GM15510 (cell line): Measurements from ENCODE around the gene CCM2L.

Experiments
- POLR2A ChIP-seq: IDR thresholded peaks from 3 replicates; pipeline ENCODE4 v1.6.1; 2011; ENCODE audit warnings: borderline replicate concordance; ENCODE audit not compliant: insufficient read length; ENCODE audit errors: extremely low read depth

CCM2L gene

DNA sequence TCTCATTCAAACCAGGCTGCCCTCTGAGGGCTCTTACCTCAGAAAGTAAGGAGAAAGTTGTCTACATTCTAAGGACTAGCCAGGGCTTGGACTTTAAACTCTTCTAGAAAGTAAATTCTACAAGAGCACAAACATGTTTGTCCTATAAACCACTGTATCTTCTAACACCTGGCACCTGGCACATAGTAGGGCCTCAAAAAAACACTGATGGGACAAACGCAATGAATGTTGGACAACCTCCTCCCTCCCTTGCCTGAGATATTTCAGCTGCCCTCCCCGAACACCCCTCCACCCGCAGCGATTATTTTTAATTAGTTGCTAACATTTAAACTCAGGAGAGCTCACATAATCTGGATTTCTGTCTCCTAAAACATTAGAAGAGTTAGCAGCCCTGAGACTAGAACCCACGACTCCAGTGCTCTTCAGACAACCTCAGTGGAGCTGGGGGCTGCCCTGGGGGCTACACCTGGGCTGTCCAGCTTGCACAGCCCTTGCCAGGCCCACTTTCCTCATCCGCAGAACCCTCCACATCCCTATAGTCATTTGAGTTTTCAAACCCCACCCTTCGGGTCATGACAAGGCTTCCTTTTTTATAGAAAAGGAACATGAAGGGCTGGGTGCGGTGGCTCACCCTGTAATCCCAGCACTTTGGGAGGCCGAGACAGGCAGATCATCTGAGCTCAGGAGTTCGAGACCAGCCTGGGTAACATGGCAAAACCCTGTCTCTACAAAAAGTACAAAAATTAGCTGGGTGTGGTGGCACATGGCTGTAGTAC lies 46.7 kb downstream of the CCM2L start:
- TF ChIP-seq POLR2A = no peak

DNA sequence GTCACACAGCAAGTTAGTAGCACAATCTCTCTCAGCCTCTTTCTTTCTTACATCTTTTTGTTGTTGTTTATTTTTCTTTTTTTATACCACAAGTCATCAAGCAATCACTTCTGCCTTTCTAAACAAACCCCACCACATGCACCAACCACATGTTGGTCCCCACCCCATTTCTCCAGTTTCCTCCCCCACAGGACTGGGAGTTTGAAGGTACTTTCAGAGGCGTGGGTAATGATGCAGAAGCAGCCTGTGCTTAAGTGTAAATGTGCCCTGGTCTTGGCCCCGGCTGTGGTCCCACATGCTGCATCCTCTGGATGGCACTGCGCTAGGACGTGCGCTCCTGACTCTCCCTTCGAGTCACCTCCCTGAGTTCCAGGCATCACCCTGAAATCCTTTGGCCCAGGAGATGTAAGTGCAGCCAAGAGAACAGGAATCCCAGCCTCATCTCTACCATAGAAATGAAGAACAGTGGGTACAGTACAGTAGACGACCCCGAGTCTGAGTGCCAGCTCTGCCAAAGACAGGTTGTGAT lies 47.5 kb downstream of the CCM2L start:
- TF ChIP-seq POLR2A = no peak

DNA sequence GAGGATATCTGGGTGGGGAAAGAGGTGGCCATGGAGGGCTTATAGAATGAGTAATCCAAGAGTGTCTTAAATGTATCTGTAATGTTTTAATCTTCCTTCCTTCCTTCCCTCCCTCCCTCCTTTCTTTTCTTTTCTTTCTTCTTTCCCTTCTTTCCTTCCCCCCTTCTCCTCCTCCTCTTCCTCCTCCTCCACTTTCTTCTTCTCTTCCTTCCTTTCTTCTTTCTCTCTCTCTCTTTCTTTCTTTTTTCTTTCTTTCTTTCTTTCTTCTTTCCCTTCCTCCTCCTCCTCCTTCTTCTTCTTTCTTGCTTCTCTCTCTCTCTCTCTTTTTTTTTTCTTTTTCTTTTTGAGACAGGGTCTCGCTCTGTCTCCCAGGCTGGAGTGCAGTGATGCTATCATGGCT lies 49.0 kb downstream of the CCM2L start:
- TF ChIP-seq POLR2A = no peak

DNA sequence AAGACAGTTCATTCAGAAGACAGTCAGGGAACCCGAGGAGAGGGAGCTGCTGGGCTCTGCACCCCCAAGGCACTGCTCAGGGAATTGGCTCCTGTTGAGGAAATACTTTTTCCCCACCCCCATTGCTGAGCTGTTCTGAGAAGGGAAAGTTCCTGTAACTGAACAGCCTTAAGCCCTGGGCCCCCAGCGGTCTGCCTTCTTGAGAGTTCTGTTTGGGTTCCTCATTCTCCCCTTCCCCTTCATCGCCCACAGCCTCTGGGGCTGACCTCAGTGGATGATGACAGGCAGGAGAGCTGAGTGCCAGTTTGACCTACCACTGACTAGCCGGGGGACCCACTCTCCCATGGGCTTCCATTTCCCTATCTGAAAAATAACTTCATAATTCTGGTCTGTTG lies 52.5 kb downstream of the CCM2L start:
- no peak for TF ChIP-seq POLR2A

DNA sequence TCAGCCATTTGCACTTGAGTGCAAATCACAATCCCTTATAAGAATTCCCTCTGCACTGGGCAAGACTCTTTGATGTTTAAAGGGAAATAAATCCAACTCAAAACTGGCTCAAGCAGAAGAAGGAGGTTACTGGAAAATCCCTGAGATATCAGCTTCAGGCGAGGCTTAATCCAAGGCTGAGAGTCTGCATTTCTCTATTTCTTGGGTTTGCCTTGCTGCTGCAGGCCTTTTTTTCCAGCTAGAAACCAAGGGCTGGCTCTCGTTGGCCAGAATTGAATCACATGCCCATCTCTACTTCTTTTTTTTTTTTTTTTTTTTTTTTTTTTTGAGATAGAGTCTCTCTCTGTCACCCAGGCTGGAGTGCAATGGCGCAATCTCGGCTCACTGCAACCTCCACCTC lies 53.5 kb downstream of the CCM2L start:
- TF ChIP-seq POLR2A = no peak

DNA sequence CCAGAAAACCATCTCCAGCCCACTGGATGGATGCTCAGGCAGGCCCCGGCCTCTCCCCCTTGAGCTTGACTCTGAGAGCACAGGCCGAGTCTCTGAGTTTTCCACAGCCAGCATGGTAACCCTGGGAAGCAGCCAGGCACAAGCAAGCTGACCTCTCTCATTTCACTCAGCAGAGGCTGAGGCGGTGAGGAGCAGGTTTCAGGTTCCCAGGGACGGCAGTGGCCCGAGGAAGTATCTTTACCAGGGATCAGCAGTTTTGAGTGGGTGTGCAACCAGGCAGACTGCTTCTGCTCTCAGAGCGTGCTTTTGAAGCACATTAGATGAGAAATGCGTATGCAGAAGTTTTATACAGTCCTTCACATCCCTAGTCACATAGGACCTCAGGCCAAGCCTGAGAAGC lies 54.4 kb downstream of the CCM2L start:
- TF ChIP-seq POLR2A = no peak

DNA sequence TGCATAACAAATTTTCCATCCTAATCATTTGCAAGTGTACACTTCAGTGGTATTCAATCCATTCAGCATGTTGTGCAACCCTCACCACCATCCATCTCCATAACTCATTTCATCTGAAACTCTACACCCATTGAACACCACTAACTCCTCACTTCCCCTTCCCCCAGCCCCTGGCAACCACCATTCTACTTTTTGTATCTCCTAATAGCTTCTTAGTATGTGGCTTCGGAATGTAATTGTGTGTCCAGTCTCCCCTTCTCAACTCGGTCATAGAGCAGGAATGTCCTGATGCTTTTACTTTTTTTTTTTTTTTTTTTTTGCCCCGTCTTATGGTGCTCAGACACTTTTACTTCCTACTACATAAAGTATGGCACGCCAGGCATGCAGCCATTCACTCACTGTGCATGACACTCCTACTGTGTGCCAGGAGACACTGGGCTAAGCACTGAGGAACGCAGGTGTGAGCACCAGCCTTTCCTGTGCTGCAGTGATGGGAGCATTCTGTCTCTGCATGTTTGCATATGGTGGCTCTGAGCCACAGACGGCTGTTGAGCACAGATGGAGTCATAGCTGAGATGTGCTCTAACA lies 57.1 kb downstream of the CCM2L start:
- no peak for TF ChIP-seq POLR2A

DNA sequence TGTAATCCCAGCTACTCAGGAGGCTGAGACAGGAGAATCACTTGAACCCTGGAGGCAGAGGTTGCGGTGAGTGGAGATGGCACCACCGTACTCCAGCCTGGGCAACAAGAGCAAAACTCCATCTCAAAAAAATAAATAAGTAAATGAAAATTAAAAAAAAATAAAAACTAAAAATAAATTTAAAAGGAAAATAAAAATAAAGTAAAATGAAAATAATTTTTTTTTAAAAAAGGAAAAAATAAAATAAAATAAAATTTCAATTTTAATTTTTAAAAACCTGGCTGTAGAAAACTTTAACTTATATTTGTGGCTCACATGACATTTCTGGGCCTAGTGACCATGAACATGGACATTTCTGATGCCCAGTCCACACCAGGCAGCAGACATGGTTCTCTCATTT lies 57.9 kb downstream of the CCM2L start:
- no peak for TF ChIP-seq POLR2A

DNA sequence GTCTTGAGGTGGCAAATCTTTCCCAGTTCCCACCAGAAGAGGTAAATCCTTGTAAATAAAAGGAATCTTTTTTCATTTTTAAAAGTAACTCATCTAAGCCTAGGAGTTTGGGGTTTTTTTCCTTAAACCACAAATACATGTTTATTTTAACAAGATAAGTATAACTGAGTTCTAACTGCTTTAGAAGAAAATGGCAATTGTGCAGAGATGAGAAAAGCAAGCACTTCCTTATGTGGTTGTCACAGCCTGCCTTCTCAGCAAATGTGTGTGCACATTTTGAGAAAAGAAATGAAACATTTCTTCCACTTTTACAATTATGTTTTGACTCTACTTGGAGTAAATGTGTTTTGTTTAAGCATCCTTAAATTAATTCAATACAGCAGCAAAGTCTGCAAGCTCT lies 59.5 kb downstream of the CCM2L start:
- no peak for TF ChIP-seq POLR2A

DNA sequence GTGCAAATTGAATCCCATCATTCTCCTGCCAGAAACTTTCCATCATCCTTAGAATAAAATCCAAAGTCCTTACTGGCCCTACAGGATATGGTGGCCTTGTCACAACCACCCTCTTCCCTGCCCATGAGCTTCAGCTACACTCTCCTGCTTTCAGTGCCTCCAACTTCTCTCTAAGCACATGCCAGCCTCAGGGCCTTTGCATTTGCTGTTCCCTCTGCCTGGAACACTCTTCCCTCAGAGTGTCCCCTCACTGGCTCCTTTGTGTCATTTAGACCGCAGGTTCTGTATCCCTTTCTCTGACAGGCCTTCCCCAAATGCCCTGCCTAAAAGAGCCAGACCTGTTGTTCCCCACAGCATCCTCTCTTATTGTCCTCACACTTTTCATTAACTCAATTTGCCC lies 60.0 kb downstream of the CCM2L start:
- no peak for TF ChIP-seq POLR2A

DNA sequence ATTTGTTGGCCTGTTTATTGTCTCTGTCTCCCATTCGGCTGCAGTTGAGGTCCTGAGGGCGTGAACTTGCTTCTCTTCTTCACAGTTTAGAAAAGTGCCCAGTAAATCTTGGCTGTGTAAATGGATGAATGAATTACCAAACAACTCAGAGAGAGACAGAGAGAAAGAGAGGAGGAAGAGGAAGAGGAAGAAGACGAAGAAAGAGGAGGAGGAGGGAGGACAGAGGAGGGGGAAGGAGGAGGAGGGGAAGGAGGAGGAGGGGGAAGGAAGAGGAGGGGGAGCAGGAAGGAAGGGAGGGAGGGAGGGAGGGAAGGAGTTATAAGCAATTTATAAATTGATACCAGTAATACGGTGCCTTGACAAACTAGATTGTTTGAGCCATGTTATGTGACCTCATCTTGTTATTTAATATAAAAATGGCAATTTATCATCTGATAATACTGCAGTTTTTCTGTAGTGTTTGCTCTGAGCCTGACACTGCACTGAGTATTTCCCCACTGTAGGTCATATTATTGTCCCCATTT lies 60.5 kb downstream of the CCM2L start:
- TF ChIP-seq POLR2A = no peak

DNA sequence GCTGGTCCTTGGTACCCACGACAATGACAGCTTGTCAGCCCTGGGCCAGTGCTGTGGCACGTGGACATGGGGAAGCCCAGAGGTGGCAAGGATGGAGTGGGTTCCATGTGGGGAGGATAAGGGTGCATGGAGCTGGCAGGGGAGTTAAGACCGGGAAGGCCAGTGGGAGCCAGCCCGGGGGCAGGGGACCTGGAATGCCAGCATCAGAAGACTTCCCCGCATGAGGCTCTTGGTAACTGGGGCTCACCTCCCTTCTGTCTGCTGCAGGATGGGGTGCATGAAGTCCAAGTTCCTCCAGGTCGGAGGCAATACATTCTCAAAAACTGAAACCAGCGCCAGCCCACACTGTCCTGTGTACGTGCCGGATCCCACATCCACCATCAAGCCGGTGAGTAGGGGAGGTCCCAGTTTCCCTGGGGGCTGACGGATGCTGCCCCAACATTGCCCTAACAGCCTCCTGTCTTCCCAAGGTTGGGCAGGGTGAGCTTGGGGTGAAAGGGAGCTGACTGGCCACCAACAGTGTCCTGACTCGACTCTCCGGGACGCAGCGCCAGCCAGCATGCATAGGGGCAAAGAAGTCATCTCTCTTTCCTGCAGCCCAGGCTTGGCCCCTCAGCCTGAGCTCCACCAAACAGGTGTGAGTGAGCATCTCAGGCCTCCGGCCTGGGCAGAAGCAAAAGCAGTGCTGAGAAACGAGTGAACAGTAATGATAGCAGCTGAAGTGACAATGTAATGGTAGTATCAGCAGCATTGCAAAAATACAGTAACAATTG lies 61.3 kb downstream of the CCM2L start:
- TF ChIP-seq POLR2A = no peak

DNA sequence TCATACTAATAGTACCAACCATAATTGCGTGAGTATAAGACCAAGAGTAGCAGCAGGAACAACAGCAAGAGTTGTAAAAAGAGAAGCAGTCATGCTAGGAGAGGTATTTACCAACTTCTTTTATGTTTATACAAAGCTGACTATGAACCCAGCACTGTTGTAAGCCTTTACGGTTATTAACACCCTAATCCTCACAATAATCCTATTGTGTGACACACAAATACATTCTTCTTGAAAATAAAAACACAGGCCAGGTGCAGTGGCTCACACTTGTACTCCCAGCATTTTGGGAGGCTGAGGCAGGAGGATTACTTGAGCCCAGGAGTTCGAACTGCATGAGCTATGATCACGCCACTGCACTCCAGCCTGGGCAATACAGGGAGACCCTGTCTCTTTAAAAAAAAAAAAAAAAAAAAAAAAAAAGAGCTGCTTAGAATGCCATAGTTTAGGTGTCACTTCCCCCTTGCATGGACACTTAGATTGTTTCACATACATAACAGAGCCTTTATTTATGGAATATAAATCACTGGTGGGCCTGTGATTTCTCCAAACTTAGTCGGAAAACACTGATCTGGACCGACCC lies 62.0 kb downstream of the CCM2L start:
- no peak for TF ChIP-seq POLR2A

DNA sequence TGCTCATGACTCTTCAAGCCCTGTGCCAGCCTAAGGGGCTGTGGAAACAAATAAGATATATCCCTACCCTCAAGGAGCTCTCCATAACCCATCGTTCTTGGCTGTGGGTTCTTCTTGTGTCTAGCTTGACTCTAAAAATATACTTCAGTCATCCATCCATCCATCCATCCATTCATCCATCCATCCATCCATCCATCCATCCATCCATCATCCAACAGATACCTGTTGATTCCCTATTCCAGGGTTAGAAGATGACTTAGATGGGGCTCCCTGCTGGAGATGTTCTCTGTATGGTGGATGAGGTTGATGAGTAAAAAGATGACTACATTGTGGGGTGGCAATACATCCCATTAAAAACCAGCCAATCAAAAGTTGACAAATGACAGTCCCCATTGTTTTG lies 65.3 kb downstream of the CCM2L start:
- no peak for TF ChIP-seq POLR2A

DNA sequence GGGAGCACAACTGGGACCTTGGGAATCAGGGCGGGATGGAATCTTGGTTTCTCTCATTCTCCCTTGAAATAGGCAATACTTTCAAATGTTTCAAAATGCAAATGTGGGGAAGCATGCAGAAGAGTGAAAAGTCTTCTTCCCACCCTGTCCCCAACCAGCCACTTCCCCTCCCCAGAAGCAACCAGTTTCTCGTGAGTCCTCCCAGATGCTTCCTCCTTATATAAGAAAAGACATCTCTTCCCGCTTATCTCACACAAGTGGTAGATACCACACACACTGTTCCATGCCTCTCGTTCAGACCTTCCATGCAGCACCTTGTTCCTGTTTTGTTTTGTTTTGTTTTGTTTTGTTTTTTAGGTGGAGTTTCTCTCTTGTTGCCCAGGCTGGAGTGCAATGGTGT lies 67.0 kb downstream of the CCM2L start:
- TF ChIP-seq POLR2A = no peak

DNA sequence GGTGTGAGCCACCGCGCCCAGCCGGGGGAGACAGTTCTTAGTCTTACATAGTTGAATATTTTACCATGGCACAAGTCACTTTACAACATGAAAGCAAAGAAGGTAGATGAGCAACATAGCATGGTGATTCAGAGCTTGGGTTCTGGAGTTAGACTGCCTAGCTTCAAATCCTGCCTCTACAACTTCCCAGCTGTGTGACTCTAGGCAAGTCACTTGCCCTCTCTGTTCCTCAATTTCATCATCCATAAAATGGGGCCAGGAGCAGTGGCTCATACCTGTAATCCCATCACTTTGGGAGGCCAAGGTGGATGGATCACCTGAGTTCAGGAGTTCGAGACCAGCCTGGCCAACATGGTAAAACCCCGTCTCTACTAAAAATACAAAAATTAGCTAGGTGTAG lies 68.1 kb downstream of the CCM2L start:
- no peak for TF ChIP-seq POLR2A

DNA sequence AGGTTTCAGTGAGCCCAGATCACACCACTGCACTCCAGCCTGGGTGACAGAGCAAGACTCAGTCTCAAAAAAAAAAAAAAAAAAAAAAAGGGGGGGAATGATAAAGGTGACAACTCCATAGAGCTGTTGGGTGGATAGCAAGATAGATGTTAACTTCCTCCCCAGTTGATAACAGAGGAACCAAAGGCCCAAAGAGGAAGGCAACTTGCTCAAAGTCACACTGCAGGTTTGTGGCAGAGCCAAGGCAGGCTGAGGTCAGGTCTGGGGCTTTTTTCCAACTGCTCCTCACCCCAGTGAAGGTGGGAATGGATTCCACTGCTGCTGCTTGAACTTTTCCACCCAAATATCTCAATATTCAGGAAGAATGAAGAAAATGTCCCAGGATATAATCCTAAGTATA lies 68.6 kb downstream of the CCM2L start:
- TF ChIP-seq POLR2A = no peak
